K562 (cell line): Measurements from ENCODE around the gene FKBP2. TPM values are rescaled to one million over a fixed set of nuclear protein-coding genes. Genes with fewer than 3 reads are reported as not detected.

Experiments used
- E2F5 ChIP-seq: sonication (generic); formaldehyde crosslinking; IDR thresholded peaks from 2 replicates; pipeline ENCODE4 v1.8.0; 2022; ENCODE audit warnings: mild to moderate bottlenecking, missing genetic modification reagents
- ETV5 ChIP-seq: sonication (generic); formaldehyde crosslinking; IDR thresholded peaks from 2 replicates; pipeline ENCODE4 v1.4.0; 2020; ENCODE audit warnings: low read depth, mild to moderate bottlenecking, missing genetic modification reagents
- FOXJ2 ChIP-seq: fragments of 200-800 bp; sonication (Bioruptor generic); IDR thresholded peaks from 2 replicates; pipeline ENCODE4 v1.6.1; 2016; ENCODE audit warnings: missing genetic modification characterization, missing compliant biosample characterization
- GABPB1 ChIP-seq: sonication (generic); formaldehyde crosslinking; IDR thresholded peaks from 2 replicates; pipeline ENCODE4 v1.8.0; 2022; ENCODE audit warnings: mild to moderate bottlenecking, missing genetic modification reagents
- HDAC3 ChIP-seq: fragments of 450-650 bp; IDR thresholded peaks from 2 replicates; pipeline ENCODE4 v1.6.1; 2018; ENCODE audit warnings: borderline replicate concordance, mild to moderate bottlenecking, moderate library complexity; ENCODE audit not compliant: partially characterized antibody
- HLTF ChIP-seq: fragments of 450-650 bp; IDR thresholded peaks from 2 replicates; pipeline ENCODE4 v1.6.1; 2016
- HMG20A ChIP-seq: fragments of 450-650 bp; formaldehyde crosslinking; conservative IDR thresholded peaks from 2 replicates; pipeline ENCODE4 v1.4.0; 2020; ENCODE audit warnings: mild to moderate bottlenecking, mixed read lengths
- HMGXB4 ChIP-seq: sonication (generic); formaldehyde crosslinking; IDR thresholded peaks from 2 replicates; pipeline ENCODE4 v1.8.1; 2023; ENCODE audit warnings: mild to moderate bottlenecking, missing genetic modification reagents
- LCOR ChIP-seq: sonication (generic); formaldehyde crosslinking; IDR thresholded peaks from 2 replicates; pipeline ENCODE4 v1.8.0; 2022; ENCODE audit warnings: mild to moderate bottlenecking, missing genetic modification reagents
- SMAD3 ChIP-seq: fragments of 450-650 bp; formaldehyde crosslinking; conservative IDR thresholded peaks from 2 replicates; pipeline ENCODE4 v1.4.0; 2020; ENCODE audit warnings: mild to moderate bottlenecking
- SMARCC2 ChIP-seq: fragments of 450-650 bp; IDR thresholded peaks from 2 replicates; pipeline ENCODE4 v1.6.1; 2017; ENCODE audit warnings: antibody characterized with exemption, moderate library complexity, mild to moderate bottlenecking, low read depth
- TCFL5 ChIP-seq: fragments of 250-450 bp; sonication (Bioruptor Pico); conservative IDR thresholded peaks from 2 replicates; pipeline ENCODE4 v1.6.1; 2021; ENCODE audit warnings: mild to moderate bottlenecking, moderate library complexity, matching md5 sums
- TGIF2 ChIP-seq: sonication (generic); formaldehyde crosslinking; IDR thresholded peaks from 2 replicates; pipeline ENCODE4 v1.8.1; 2022; ENCODE audit warnings: mild to moderate bottlenecking, missing genetic modification reagents, moderate library complexity
- VEZF1 ChIP-seq: fragments of 200-800 bp; sonication (Bioruptor generic); IDR thresholded peaks from 2 replicates; pipeline ENCODE4 v1.6.1; 2017; ENCODE audit warnings: missing genetic modification characterization, missing compliant biosample characterization
- ZEB2 ChIP-seq: fragments of 450-650 bp; IDR thresholded peaks from 2 replicates; pipeline ENCODE4 v1.6.1; 2016
- ZFP36 ChIP-seq: fragments of 150-350 bp; IDR thresholded peaks from 2 replicates; pipeline ENCODE4 v1.6.1; 2018; ENCODE audit warnings: low read length, low read depth; ENCODE audit not compliant: partially characterized antibody
- ZNF146 ChIP-seq: IDR thresholded peaks from one replicate; pipeline ENCODE4 v1.6.1; 2018; ENCODE audit warnings: missing compliant biosample characterization; ENCODE audit not compliant: unreplicated experiment
- ZNF224 ChIP-seq: sonication (generic); formaldehyde crosslinking; IDR thresholded peaks from 2 replicates; pipeline ENCODE4 v1.8.0; 2022; ENCODE audit warnings: mild to moderate bottlenecking, missing genetic modification reagents
- ZNF449 ChIP-seq: fragments of 250-450 bp; sonication (Bioruptor Pico); IDR thresholded peaks from 2 replicates; pipeline ENCODE4 v1.8.0; 2022; ENCODE audit warnings: moderate library complexity, mild to moderate bottlenecking, inconsistent platforms
- ZNF511 ChIP-seq: sonication (generic); formaldehyde crosslinking; IDR thresholded peaks from 2 replicates; pipeline ENCODE4 v1.8.0; 2022; ENCODE audit warnings: mild to moderate bottlenecking, missing genetic modification reagents
- polyA plus RNA-seq, 8 experiments: library from polyadenylated mRNA; depleted of rRNA in 4 of 8; stranded (reverse) in 5 of 8; unstranded in 3 of 8; fragments of >200 nt; fragmentation: Nextera tagmentation in 2 of 8; fragmentation: Illumina TruSeq in 1 of 8; extraction: Ambion mirVana in 2 of 8; extraction: Trizol in 1 of 8; gene quantifications; 2 replicates each; pipeline versions ENCODE4 v1.2.1 to v1.2.3, GENCODE V29; 2011 to 2014; ENCODE audit warnings: inconsistent platforms in 1 of 8, missing spikeins in 1 of 8
- total RNA-seq, 7 experiments: library from RNA; depleted of rRNA in 6 of 7; stranded (reverse); fragments of >200 nt in 6 of 7; fragmentation: Illumina TruSeq in 2 of 7; extraction: Trizol in 2 of 7; gene quantifications; 2 replicates each; pipeline versions ENCODE4 v1.2.1 to v1.2.3, GENCODE V29; 2011 to 2021; ENCODE audit warnings: low replicate concordance in 1 of 7
- TF ChIP-seq, protein P1 (sequence below): IDR thresholded peaks from 3 replicates; pipeline ENCODE4 v1.6.1; 2011; ENCODE audit warnings: borderline replicate concordance, mild to moderate bottlenecking; ENCODE audit not compliant: insufficient read length, insufficient read depth

FKBP2 gene
- total and polyA plus RNA-seq, 9 of the 15 experiments (the other 6 are each of a cell fraction or from before 2014, with no cell fraction given) = 3.5 to 151 (median 58.1) TPM

DNA sequence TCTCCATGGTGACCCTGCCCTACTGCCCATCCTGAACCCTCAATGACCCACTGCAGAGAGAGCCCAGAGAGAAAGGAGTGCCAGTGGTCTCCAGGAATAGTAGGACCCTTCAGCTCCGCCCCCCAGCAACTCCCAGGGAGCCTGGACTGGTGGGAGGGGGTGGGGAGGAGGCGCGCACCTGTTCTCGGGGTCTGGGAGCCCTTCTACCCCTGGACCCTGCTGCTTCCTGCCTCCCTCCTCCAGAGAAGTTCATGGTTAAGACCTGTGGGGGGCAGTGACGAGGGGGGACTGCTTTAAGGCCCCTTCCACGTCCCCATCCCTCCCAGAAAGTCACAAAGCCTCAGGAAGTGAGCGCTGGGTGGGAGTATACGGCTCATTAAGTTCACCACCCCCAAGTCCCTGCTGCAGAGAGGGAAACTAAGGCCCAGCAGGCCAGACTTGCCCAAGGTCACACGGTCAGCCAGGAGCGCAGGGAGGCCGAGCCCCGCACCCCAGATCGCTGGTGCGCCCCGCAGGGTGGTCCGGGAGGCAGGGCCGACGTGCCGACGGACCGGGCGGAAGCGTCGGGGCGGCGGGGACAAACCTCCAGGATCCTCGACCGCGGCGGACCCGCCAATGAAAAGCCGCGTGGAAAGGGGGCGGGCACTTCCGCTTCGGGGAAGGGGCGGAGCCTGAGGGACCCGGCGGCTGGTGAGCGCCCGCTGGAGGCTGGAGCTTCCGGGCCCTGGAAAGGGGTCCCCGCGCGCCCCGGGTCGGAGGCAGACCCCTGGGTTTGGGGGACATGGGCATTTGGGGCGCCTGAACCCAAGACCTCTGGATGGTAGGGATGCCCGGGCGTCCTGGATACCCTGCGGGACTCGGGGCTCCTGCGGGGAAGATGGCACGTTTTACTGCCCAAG lies 15.0 kb upstream of the FKBP2 start, which contains the start of the genes NUDT22 and TRPT1 (continued):
- TF ChIP-seq ZEB2 (no peak), VEZF1 (peak; percentile 72), ZNF224 (no peak), ZFP36 (no peak), ZNF511 (CRISPR knock-in tag) (no peak), TCFL5 (CRISPR knock-in tag) (no peak), FOXJ2 (tag) (no peak), SMAD3 (no peak), TGIF2 (CRISPR knock-in tag) (no peak), E2F5 (CRISPR knock-in tag) (no peak), GABPB1 (CRISPR knock-in tag) (peak; percentile 92), ZNF449 (no peak), HLTF (no peak), HMGXB4 (CRISPR knock-in tag) (0 out of 2 replicates have a peak, but pooled peaks have one; percentile 27), HDAC3 (no peak), ZNF146 (CRISPR knock-in tag) (no peak), ETV5 (peak; percentile 82), HMG20A (CRISPR knock-in tag) (no peak), LCOR (CRISPR knock-in tag) (no peak; the same call in none of the 2 replicates), SMARCC2 (no peak)
- TF ChIP-seq, protein P1, sequence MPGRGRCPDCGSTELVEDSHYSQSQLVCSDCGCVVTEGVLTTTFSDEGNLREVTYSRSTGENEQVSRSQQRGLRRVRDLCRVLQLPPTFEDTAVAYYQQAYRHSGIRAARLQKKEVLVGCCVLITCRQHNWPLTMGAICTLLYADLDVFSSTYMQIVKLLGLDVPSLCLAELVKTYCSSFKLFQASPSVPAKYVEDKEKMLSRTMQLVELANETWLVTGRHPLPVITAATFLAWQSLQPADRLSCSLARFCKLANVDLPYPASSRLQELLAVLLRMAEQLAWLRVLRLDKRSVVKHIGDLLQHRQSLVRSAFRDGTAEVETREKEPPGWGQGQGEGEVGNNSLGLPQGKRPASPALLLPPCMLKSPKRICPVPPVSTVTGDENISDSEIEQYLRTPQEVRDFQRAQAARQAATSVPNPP = no peak
